ENCODE data around the gene MICAL3.
"Not testable (repeated sequence)": the region's sequence is repeated elsewhere in the genome, so short reads cannot be mapped to it uniquely, and the experiment has no call there.

The MICAL3 gene

DNA sequence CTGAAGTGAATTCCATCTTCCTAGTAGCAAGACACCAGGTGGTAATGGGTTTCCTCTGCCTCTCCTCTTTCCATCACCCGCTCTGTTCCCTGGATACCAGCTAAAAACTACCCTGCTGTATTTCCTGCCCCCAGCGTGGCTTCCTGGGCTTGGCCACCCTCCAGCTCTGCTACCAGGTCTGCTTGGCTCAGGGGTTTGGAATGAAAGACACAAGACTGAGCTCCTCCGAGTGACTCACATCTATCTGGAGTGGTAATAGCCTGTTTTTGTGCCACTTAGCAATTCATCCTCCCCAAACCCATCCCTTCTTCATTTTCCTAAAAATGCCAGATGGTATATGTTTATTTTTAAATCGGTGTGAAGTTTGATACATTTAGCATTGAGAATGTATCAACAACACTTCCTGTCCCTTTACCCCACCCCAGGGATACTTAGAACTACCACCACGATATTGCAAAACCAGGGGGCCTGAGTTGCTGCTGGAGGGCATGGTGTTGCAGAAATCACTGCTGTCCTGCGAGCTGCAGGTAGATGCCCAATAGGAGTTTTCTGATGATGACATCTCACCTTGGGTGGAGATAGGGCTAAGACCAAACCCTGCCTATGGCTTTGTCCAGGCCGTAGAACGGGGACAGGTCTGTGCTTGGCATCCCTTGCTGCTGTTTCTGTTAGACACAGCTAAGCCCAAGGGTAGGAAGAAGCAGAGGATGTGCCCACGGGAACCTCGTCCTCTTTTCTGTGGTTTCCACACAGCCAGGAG, 7.5 kb upstream of the MICAL3 start:
- DNase-seq: no peak

- no peak for DNase-seq
These were observed 5.4 kb upstream of the MICAL3 start for GRCh38 chr22:18029686-18030267.

DNA sequence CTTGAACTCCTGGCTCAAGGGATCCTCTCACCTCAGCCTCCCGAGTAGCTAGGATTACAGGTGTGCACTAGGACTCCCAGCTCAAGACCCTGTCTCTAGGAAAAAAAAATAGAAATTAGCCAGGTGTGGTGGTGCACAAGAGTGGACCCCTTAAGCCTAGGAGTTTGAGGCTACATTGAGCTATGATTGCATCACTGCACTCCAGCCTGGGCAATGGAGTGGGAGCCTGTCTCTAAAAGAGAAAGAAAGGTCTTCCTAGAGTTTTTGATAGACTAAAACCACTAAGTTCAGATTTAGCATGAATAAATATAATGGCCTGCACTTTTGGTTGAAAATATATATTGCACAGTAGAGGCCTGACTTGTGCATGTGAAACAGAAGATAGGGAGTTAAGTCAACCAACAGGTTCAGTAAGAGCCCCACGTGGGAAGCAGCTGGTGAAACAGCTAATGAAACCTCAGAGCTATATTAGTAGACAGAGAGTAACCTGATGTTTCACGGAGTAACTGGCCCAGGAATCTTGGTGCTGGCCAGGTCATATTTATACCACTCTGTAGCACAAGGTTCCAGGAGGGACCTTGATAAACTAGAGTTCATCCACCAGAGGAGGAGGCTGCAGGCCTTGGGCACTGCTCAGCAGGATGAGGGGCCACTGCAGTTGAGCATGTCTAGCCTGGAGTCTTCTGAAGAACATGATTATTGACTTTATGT, 4.6 kb upstream of the MICAL3 start:
- no peak for DNase-seq

DNA sequence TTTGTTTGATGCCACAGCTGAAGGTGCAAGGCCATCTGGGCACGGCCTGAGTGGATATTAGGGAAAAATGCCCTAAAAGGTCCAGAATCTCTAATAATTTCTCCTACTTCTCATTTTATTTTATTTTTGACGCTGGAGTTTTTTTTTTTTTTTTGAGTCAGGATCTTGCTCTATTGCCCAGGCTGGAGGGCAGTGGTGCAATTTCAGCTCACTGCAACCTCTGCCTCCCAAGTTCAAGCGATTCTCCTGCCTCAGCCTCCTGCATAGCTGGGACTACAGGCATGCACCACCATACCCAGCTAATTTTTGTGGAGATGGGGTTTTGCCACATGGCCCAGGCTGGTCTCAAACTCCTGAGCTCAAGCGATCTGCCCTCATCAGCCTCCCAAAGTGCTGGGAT, 1.5 kb upstream of the MICAL3 start:
- DNase-seq: not testable (repeated sequence)

- no peak for DNase-seq
These were observed 777 bp upstream of the MICAL3 start for GRCh38 chr22:18024956-18025720.

DNA sequence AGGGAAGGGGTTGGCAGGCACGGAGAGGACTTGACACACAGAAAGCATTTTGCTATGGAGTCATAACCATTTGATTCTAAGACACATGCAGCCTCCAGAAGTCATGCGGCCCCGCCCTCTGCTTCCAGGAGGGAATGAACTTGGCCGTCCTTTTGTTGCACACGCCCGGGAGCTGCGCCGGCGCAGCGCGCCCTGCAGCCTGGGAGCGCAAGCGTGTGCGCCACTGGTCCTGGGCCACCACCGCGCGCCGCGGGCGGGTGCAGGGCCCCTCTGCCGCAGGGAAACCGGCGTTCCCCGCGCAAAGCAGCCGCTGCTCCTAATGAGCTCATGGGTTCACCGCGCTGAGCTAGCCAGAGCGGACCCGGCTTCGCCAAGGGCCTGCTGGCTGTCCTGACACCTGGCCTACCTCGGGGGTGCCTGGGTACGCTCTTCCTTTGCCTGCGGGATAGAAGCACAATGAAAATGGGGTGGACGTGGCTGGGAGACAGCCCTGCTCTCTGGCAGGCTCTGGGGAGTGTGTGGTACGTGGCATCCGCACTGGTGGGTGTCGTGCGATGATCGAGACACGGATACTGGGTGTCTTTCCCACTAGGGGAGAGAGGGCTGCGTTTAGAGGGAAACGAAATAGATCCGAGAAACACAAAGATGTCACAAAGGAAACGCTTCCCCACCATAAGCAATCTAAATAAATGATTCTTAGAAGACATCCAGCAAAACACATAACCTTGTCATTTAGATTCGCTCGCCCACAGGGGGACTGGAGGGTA, 669 bp downstream of the MICAL3 start:
- peak; percentile 11 for DNase-seq

DNA sequence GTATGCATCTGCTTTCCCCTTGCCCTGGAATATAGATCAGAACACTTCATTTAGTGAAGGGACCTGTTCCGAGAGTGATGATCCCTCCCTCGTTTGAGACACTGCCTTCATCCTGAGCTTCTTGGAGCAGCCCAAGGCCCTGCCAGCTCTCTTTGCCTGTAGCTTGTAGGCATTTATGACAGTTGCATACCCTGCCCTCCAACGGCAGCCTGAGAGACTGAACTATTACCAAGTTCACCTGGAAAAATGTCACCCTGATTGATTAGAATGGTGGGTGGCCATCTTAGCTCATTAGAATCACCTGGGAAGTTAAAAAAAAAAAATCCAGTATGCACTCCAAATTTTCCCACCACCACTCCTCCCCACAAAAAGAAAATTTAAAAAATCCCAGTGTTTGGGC, 1.5 kb downstream of the MICAL3 start:
- DNase-seq: no peak

GRCh38 chr22:18021431-18021830, 2.9 kb downstream of the MICAL3 start:
- DNase-seq: no peak

GRCh38 chr22:18020743-18021142, 3.6 kb downstream of the MICAL3 start:
- DNase-seq: not testable (repeated sequence)

DNA sequence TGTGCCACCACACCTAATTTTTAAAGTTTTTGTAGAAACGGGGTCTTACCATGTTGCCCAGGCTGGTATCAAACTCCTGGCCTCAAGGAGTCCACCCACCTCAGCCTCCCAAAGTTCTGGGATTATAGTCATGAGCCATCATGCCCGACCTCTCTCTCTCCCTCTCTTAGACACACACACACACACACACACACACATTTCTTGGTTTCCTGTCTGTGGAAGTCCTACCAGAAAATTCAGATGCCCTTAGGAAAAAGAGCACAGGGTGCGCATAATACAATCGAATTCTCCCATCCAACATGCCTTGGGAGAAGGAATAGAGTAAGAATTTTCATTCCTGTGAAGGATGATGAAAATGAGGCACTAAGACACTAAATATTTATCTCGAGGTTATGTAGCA, 10.4 kb downstream of the MICAL3 start:
- DNase-seq: no peak

DNA sequence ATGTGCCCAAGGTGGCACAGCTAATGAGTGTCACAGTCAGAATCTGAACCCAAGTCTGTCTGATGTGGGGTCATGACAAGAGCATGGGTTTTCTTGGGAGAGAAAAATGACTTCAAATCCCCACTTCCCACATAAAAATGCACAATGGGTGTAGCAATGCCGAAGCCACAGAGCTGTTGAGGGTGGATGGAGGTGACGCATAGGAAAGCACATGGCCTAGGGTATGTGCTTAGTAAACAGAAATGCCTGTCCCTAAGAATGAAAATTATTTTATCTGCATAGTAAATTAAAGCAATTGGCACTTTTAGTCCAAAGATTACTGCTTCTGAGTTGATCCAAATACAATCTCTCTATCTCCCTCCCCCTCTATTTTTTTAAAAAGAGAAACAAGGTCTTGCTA, 10.9 kb downstream of the MICAL3 start:
- DNase-seq: no peak

DNA sequence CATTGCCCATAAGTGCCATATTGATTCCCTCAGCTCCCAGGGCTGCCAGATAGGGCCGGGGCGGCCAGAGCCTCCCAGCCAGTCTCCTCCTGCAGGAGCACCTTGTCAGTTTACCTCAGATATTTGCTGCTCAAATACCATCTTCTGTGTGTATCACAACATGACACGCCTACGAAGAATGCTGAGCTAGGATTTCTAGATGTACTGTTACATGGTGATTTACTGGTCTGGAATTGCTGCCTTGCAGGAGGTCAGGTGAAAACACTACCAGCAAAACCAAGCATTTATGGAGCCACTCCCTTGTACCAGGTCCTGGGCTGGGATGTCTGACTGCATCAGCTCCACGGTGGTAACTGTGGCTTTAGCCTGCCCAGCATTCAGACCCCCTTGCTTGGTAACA, 11.8 kb downstream of the MICAL3 start:
- no peak for DNase-seq

DNA sequence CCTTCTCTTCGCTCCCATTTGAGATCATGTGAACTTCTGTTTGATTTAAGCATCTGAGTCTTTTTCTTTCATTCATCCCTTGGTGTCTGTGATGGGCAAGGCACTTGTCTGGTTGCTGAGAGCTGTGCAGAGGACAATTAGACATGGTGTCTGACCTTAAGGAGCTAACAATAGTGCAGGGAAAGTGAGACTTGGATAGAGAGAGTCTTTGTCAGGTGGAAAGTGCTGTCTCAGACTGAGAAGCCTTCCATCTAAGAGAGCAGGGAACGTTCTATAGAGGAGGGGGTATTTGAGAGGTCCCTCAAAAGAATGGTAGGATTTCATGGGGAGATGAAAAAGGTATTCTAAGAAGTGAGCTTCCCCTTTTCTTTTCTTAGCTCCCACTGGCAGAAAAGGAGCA, 14.1 kb downstream of the MICAL3 start:
- no peak for DNase-seq

GRCh38 chr22:18008136-18008535, 16.2 kb downstream of the MICAL3 start:
- no peak for DNase-seq

DNA sequence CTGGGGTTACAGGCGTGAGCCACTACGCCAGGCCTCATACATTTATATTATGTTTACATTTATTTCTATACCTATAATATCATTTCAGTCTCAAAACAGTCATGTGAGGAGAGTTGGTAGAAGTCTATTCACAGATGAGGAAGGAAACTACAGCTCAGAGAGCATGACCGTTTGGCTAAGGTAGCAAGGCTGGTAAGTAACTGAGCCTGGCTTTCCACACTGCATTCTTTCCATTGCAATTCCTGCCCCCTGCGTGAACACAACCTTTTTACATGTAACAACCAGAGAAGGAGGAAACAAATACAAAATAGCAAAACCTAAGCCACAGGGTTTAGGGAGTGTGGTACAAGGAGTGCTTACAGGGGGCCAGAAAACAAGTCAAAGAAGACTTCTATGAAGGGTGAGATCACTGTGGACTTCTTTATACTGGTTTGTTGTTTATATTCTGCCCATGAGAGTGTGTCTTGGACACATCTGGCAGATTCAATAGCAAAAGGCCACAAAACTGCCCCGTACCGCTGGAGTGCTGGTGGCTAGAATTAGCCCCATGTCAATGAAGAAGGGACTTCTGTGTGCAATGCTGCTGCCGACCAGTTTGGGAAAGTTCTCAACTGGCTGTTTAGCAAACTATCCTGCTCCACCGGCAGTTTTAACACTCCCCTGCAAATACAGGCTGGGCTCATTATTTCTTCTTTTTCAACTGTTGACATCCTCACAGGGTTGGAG, 19.0 kb downstream of the MICAL3 start:
- DNase-seq: no peak

DNA sequence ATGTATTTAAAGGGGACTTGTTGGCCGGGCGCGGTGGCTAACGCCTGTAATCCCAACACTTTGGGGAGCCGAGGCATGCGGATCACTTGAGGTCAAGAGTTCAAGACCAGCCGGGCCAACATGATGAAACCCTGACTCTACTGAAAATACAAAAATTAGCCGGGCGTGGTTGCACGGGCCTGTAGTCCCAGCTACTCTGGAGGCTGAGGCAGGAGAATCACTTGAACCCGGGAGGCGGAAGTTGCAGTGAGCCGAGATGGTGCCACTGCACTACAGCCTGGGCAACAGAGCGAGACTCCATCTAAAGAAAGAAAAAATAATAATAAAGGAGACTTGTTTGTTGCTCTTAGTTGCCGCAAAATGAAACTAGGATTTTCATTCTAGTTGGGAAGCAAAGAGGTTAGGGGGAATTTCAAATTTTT, 22.5 kb downstream of the MICAL3 start:
- not testable (repeated sequence) for DNase-seq

DNA sequence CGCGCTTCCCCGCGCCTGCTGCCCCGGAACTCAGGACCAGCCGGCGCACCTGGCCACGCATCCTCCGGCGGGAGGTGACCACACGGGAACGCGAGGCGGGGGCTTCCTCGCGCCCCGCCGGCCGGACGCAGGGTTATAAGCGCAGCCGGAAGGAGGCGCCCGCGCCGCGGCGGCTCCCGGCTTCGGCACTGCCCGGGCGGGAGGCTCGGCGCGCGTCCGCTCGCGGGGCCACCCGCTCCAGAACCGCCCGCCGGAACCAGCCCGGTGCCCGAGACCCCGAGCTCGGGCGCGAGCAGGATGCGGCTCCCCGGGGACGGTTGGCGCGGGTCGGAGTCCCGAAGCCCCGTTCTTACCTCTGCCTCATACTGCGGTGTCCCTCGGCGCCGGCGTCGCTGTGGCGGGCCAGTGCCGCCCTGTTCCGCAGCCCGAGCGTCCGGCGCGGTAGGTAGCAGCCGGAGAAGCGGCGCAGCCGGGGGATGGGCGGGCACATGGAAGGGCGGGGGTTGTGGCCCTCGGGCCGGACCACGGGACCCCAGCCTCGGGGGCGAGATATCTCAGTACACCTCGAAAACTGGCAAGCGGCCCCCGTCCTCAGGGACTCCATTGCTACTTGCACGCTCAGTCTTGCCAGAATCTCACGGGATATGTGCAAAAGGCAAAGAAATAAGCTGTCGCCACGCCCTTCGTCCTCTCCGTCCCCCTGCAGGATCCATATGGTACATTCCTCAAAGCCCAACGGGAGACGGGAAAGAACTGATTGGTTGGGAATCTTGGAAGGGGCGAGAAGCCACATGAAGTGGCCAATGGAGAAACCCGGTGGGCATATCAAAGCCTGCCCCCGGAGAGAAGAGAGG, 23.1 kb downstream of the MICAL3 start:
- peak; percentile 90 for DNase-seq

DNA sequence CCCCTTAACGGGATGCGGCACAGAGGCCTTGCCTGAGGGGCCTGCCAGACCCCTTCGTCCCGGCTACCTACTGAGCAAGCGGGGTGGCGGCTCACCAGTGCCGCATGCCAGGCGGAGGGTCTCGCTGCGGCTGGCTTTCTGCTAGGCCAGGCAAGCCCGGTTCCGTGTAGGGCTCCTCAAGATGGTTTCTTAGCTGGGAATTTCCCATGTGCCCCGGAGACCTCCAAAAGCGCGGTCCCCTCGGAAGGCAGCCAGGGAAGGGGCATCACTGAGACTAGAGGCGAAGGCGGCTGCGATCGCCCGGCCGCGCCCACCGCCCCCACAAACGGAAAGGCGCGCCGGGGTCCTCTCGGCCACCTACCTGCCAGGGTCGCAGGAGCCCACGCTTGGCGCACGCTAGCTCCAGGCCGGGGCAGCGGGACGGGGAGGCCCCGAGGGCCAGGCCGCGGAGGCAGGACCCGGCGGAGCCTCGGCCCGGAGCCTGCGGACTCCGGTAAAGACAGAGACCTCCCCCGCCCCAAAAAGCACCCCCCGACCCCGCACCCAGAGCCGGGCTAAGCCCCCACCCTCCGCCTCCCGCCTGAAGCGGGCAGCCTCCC, 23.8 kb downstream of the MICAL3 start:
- no peak for DNase-seq

- no peak for DNase-seq
These were observed 24.5 kb downstream of the MICAL3 start for GRCh38 chr22:17999851-18000250.

- DNase-seq: no peak
These were observed 25.4 kb downstream of the MICAL3 start for GRCh38 chr22:17998913-17999312.

All from NCI-H748 treated with DMSO at 0.1 percent for 48 hours (cell line).